ENCODE data around the gene CUL4A.
"Not testable (repeated sequence)": the region's sequence is repeated elsewhere in the genome, so short reads cannot be mapped to it uniquely, and the experiment has no call there.

CUL4A gene

DNA sequence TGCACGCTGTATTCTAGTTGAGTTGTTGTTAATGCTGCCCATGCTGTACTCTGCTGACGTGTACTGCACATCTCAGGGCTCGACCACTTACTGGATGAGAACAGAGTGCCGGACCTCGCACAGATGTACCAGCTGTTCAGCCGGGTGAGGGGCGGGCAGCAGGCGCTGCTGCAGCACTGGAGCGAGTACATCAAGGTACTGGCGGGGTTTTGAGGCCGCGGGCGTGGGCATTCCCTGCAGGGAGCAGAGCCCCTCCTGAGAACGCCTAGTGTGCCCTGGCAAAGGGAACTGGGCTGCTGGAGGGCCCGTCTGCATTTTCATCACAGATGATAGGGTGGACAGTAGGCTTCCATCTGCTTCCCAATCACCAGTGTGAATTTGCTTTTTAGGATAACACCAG, 29.9 kb downstream of the CUL4A start:
- no peak for DNase-seq (ENCODE audit: low read depth)

DNA sequence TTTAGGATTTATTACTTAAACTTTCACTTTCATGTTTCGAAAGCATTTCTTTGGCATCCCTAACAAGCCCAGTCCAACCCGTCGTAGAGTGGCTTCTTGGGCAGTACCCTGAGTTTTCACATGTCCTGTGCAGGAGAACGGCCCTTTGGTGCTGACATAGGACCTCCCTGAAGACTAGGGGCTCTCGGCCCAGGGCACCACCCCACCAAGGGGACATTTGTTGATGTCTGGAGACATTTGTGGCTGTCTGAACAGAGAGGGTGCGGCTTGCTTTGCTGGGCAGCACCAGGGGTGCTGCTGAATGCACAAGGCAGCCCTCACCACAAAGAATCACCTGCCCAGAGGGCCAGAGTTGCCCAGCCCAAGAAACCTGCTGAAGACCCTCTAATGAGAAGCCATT, 30.6 kb downstream of the CUL4A start:
- no peak for DNase-seq (ENCODE audit: low read depth)

DNA sequence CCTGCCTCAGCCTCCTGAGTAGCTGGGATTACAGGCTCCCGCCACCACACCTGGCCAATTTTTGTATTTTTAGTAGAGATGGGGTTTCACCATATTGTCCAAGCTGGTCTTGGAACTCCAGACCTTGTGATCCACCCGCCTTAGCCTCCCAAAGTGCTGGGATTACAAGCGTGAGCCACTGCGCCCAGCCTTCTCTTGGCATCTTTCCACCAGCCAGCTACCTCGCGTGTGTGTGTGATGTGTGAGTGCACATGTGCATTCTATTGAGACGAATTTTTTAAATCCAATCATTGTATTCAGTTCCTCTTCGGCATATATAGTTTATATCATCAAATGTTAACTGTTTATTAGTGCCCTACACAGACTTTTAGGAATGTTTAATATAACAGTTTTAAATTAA, 32.2 kb downstream of the CUL4A start:
- not testable (repeated sequence) for DNase-seq (ENCODE audit: low read depth)

- DNase-seq (ENCODE audit: low read depth): no peak
Observed at GRCh38 chr13:113243847-113244246, 34.4 kb downstream of the CUL4A start.

DNA sequence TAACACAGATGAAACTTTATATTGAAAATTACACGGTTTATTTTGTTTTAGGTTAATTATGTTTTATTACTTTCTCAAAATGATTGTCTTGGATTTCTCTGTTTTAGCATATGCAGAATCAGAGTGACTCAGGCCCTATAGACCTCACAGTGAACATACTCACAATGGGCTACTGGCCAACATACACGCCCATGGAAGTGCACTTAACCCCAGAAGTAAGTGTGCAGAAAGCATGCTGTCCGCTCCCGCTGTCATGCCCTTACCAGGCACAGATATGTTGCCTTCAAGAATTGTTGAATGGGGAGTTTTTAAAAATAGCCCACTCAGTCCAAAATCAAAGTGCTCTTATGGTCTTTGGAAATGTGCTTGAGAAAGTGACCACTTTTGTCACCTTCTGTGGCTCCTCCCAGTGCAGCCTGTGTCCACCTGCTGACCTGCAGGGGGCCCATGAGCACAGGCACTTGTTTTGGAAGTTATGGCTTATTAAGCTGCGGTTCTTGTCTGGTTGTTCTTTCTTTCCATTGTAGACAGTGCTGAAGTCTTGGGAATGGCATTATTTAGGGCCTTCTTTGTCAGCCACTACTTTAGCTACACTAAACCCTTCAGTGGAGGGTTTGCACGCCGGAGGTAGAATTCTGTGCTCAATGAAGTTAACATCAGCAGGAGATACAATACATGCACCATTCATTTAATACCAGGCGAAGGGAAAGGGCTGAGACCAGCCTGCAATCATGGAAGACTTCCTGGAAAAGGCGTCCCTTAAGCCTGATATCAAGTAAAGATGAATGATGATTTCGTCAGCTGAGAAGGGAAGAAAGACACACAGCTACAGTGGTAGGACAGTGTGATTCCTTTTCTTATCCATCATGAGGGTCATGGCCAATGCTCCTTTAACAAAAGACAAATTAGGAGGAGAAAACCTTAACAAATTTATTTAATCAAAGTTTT, 36.7 kb downstream of the CUL4A start:
- DNase-seq (ENCODE audit: low read depth): no peak

- DNase-seq (ENCODE audit: low read depth): no peak
Observed at GRCh38 chr13:113252516-113253095, 43.2 kb downstream of the CUL4A start.

- DNase-seq (ENCODE audit: low read depth): not testable (repeated sequence)
Observed at GRCh38 chr13:113257908-113258307, 48.5 kb downstream of the CUL4A start.

DNA sequence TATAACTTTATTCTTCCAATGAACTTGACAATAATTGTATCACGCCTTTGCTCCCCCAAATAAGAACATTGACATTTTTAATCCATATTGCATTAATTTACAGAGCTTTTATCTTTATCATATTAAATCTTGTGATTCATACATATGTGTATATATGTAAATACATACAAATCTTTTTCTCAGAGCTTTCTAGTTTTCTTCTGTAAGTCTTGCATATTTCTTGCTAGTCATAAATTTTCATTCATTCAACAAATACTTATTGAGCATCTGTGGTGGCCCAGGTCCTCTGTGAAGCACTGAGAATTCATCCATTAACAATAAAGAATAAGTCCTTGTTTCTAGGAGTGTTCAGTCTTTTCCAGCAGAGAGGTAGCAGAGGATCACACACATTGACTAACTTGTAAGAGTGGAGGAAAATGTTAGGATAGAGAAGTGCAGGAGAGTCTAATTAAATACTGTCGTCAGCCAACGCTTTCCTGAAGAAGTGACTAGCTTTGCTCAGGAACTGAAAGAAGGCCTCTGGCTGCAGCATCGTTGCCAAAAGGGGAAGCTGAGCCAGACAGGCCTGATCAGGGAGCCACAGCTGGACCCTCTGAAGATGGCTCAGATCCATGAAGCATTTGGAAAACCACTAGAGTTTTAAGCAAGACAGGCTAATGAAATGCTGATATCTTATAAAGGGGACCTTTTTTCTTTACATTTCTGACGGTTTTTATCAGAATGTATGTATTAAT, 49.1 kb downstream of the CUL4A start:
- DNase-seq (ENCODE audit: low read depth): no peak

GRCh38 chr13:113260996-113261395, 51.6 kb downstream of the CUL4A start:
- DNase-seq (ENCODE audit: low read depth): no peak

DNA sequence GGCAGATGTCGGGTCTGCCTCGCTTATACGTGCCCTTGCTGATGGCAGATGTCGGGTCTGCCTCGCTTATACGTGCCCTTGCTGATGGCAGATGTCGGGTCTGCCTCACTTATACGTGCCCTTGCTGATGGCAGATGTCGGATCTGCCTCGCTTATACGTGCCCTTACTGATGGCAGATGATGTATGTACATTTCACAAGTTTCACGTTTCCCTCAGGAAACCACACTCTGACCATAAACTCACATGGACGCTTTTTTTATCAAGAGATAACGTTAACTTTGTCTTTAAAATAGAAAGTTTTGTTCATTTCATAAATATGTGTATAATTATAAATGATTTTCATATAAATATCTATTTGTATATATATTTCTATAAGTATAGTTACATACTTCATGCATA, 53.6 kb downstream of the CUL4A start:
- not testable (repeated sequence) for DNase-seq (ENCODE audit: low read depth)

DNA sequence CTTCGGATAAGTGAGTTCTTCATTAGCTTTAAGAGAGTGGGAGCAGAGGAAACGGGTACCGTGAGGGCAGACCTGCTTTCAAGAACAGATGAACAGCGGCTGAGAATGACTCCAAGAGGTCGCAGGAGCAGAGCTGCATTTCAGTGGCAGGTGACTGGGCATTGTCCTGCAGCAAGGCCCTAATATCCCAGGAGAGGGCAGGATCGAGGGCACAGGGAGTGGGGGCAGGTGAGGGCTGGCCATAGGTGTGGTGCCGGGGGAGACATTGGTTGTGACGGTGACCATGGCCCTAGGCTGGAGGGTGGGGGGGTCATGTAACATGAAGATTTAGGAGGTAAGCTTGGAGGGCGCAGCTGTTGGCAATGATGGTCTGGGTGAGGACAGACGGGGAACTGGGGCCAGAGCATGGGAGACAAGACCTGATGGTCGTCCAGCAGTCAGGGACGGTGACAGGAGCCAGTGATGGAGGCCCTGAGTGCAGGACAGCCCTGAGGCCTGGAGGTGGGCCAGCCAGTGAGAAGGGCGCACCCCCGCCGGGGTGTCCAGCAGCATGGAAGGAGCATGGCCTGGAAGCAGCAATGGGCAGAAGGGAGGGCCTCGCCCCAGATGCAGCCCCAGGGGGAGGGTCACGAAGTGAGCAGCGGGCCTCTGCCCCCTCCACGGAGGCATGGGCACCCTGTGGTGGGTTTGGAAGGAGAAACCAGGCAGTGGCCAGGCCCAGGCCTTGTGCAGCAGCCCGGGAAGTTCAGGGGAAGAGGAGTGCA, 58.4 kb downstream of the CUL4A start:
- DNase-seq (ENCODE audit: low read depth): no peak

DNA sequence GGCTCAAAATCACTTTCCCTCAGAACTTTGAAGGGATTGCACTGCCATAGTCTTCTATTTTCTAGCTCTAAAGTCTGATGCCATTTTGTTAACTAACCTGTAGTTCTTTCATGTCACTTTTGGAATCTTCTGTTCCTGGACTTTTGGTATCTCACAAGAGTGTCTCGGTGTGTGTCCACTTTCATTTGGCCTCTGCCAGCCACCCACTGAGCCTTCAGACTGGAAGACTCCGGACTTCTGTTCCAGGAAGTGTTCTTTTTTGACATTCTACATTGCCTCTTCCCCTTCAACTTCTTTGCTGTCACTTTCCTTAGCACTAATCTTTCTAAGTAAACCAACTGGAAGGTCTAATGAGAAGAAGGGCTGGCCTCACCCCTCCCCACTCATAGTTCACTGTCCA, 62.6 kb downstream of the CUL4A start:
- DNase-seq (ENCODE audit: low read depth): no peak

DNA sequence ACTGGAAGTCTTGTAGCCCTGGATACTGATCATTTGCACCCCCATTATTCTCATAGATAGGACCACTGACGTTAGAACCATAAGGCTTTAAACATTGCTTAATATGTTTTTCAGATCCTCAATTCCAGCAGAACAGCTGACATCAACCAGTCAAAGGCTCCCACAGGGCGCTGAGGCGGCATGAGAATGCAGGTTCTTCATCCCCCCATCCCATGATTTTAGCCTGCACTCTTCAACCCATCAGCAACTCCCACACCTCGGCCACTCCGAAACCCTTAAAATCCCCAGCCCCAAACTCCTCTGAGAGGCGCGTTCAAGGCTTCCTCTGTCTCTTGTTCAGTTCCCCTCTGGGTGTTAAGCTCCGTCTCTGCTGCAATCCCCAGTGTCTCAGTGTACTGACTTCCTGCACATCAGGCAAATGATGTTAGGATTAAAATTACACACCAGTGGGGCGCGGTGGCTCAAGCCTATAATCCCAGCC, 63.3 kb downstream of the CUL4A start:
- DNase-seq (ENCODE audit: low read depth): no peak

DNA sequence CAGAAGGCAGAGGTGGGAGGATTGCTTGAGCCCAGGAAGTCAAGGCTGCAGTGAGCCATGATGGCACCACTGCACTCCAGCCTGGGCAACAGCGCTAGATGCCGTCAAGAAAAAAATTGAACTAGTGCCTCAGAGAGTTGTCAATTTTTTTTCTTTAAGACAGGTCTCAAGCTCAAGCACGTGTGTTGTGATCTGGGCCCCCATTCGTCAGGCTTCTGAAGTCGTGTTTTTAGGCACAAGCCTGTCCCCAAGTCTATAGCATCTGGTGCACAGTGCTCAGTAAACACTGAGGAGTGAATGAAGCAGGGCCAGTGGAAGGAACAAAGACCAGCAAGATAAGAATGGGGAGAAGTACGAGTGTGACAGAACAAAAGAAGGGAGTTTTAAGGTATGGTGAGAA, 63.9 kb downstream of the CUL4A start:
- DNase-seq (ENCODE audit: low read depth): no peak

DNA sequence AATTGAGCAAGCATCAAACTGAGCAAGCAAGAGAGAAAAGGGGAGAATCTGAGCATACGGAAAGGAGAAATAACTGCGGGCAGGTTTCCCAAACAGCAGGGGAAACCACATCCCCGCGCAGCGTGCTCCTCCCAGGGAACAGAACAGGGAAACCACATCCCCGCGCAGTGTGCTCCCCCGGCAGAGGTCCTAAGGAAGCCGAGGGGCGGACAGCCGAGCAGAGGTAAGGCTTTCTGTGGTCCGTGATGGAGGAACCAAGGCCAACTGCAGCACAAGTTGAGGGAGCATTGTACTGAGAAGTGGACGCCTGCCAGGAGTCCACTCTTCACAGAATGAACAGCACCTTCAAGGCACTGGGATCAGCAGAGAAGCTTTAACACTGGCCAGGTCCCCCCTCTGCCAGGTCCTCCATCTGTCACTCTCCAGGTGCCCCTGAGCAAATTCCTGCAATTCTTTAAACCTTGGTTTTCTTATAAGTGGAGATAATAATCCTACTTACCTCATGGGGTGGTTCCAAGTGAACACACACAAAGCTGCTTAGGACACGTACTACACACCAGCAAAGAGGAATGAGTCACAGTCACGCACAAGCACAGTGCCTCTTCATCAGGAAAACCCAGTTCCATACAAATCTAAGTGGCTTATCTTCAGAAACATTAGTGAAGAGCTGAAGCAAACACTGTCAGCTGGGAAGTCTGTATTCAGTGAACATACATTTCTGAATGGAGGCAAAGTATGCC, 64.6 kb downstream of the CUL4A start:
- DNase-seq (ENCODE audit: low read depth): no peak

- no peak for DNase-seq (ENCODE audit: low read depth)
Observed at GRCh38 chr13:113274721-113275120, 65.3 kb downstream of the CUL4A start.

GRCh38 chr13:113275387-113275786, 66.0 kb downstream of the CUL4A start:
- DNase-seq (ENCODE audit: low read depth): peak; percentile 30

GRCh38 chr13:113280126-113280525, 70.7 kb downstream of the CUL4A start:
- no peak for DNase-seq (ENCODE audit: low read depth)

- DNase-seq (ENCODE audit: low read depth): no peak
Observed at GRCh38 chr13:113283904-113284303, 74.5 kb downstream of the CUL4A start.

GRCh38 chr13:113288880-113289279, 79.5 kb downstream of the CUL4A start:
- no peak for DNase-seq (ENCODE audit: low read depth)

- no peak for DNase-seq (ENCODE audit: low read depth)
Observed at GRCh38 chr13:113291129-113291528, 81.7 kb downstream of the CUL4A start.

Data from stimulated activated CD4-positive, alpha-beta T cell treated with anti-CD3 and anti-CD28 coated beads, Interleukin-2, amount 100 ng/mL, for 4 hours (primary cell).